ENCODE results near the gene SLC25A38. TPM values are rescaled to one million over a fixed set of nuclear protein-coding genes. Genes with fewer than 3 reads are reported as not detected.

SLC25A38 gene
- total RNA-seq, 4 donors from 2014 or later: 10.5 to 61.7 (median 40.4) TPM

GRCh38 chr3:39419742-39420315 lies 36.7 kb downstream of the SLC25A38 start:
- 68 to 78% methylated on average over 2 of the region's 2 CpGs for WGBS, 2 donors (ENCODE audit: low coverage in 1 of 2)
- no peaks in the 10 kb centered on the region for H3K27me3 ChIP-seq
- peaks cover 0 to 9% (median 0%) of the 10 kb centered on the region in 4 donors for H3K4me1 ChIP-seq
- no peak overlapping the region for H3K4me3 ChIP-seq
- H3K9me3 ChIP-seq: no peaks in the 10 kb centered on the region
- TF ChIP-seq CTCF (IDR thresholded peaks at IDR 0.05) (no peak), POLR2A (IDR thresholded peaks at IDR 0.05) (no peak), EP300 (IDR thresholded peaks at IDR 0.05; ENCODE audit: low read depth) (no peak), POLR2AphosphoS5 (IDR thresholded peaks at IDR 0.05) (no peak)
- in situ Hi-C loops (cut with MboI; ENCODE audit: low pct_ligation_motif_present in 1 of 4, low pct_unique_long_range_greater_than_20kb in 1 of 4, low sequenced_read_pairs in 3 of 4): loop anchor here in 1 of 4 donors (25.0 kb wide), 1 partner anchor 892 kb away; the partner anchor contains the start of gene EIF1B
- no peak for DNase-seq
- intact Hi-C loops (cut with DNase I; ENCODE audit: low total_unique reads): no loop called here
- H3K27ac ChIP-seq: no peak overlapping the region
- no peaks in the 10 kb centered on the region for H3K36me3 ChIP-seq

- DNase-seq: no peak
- no peak overlapping the region for H3K27ac ChIP-seq
- in situ Hi-C loops (cut with MboI; ENCODE audit: low pct_ligation_motif_present in 1 of 4, low pct_unique_long_range_greater_than_20kb in 1 of 4, low sequenced_read_pairs in 3 of 4): loop anchor here in 1 of 4 donors (25.0 kb wide), 1 partner anchor 892 kb away; the partner anchor contains the start of gene EIF1B
- H3K4me3 ChIP-seq: no peak overlapping the region
- WGBS, 2 donors (ENCODE audit: low coverage in 1 of 2): 91 to 100% methylated on average over 1 to 2 of the region's 2 CpGs
- TF ChIP-seq EP300 (IDR thresholded peaks at IDR 0.05; ENCODE audit: low read depth): no peak
- no peak for TF ChIP-seq CTCF (IDR thresholded peaks at IDR 0.05)
- TF ChIP-seq POLR2AphosphoS5 (IDR thresholded peaks at IDR 0.05): no peak
- no peak for TF ChIP-seq POLR2A (IDR thresholded peaks at IDR 0.05)
- H3K4me1 ChIP-seq: peaks cover 0 to 9% (median 0%) of the 10 kb centered on the region in 4 donors
- intact Hi-C loops (cut with DNase I; ENCODE audit: low total_unique reads): no loop called here
- H3K27me3 ChIP-seq: no peaks in the 10 kb centered on the region
- no peaks in the 10 kb centered on the region for H3K36me3 ChIP-seq
- H3K9me3 ChIP-seq: no peaks in the 10 kb centered on the region
These were observed 37.4 kb downstream of the SLC25A38 start for GRCh38 chr3:39420543-39420942.

- intact Hi-C loops (cut with DNase I; ENCODE audit: low total_unique reads) (no loop called here), in situ Hi-C loops (cut with MboI; ENCODE audit: low pct_ligation_motif_present in 1 of 4, low pct_unique_long_range_greater_than_20kb in 1 of 4, low sequenced_read_pairs in 3 of 4) (loop anchor here in 1 of 4 donors (25.0 kb wide), 1 partner anchor 889 kb away; the partner anchor contains the start of gene EIF1B)
- H3K4me1 ChIP-seq: peaks cover 0 to 3% (median 0%) of the 10 kb centered on the region in 4 donors
- no peaks in the 10 kb centered on the region for H3K9me3 ChIP-seq
- 76 to 100% methylated on average over 1 of the region's 1 CpG for WGBS, 2 donors (ENCODE audit: low coverage in 1 of 2)
- TF ChIP-seq CTCF (IDR thresholded peaks at IDR 0.05) (no peak), POLR2AphosphoS5 (IDR thresholded peaks at IDR 0.05) (no peak), POLR2A (IDR thresholded peaks at IDR 0.05) (no peak), EP300 (IDR thresholded peaks at IDR 0.05; ENCODE audit: low read depth) (no peak)
- H3K27me3 ChIP-seq: no peaks in the 10 kb centered on the region
- H3K27ac ChIP-seq: no peak overlapping the region
- no peak for DNase-seq
- H3K4me3 ChIP-seq: no peak overlapping the region
- H3K36me3 ChIP-seq: no peaks in the 10 kb centered on the region
These were observed 40.3 kb downstream of the SLC25A38 start for GRCh38 chr3:39423436-39423970.

GRCh38 chr3:39426312-39426711 lies 43.1 kb downstream of the SLC25A38 start:
- WGBS, 2 donors (ENCODE audit: low coverage in 1 of 2): 0 to 95% methylated on average over 1 of the region's 1 CpG
- Histone ChIP-seq H3K4me3 (no peak overlapping the region), H3K27ac (no peak overlapping the region), H3K9me3 (no peaks in the 10 kb centered on the region), H3K4me1 (no peaks in the 10 kb centered on the region), H3K36me3 (no peaks in the 10 kb centered on the region), H3K27me3 (no peaks in the 10 kb centered on the region)
- intact Hi-C loops (cut with DNase I; ENCODE audit: low total_unique reads): no loop called here
- no peak for DNase-seq
- in situ Hi-C loops (cut with MboI; ENCODE audit: low pct_ligation_motif_present in 1 of 4, low pct_unique_long_range_greater_than_20kb in 1 of 4, low sequenced_read_pairs in 3 of 4): no loop called here
- TF ChIP-seq POLR2AphosphoS5 (IDR thresholded peaks at IDR 0.05): no peak
- TF ChIP-seq EP300 (IDR thresholded peaks at IDR 0.05; ENCODE audit: low read depth): no peak
- no peak for TF ChIP-seq CTCF (IDR thresholded peaks at IDR 0.05)
- TF ChIP-seq POLR2A (IDR thresholded peaks at IDR 0.05): no peak

Measured in transverse colon (tissue), 4 donors.